ENCODE data around the gene CARMIL3. TPM values are rescaled to one million over a fixed set of nuclear protein-coding genes. Genes with fewer than 3 reads are reported as not detected.

Gene CARMIL3
- total RNA-seq, 1 donor = not detected

- no peak for TF ChIP-seq CTCF (IDR thresholded peaks at IDR 0.05; ENCODE audit: insufficient read depth, low read length)
- peak overlapping the region; percentile 91 for H3K4me3 ChIP-seq (ENCODE audit: low read depth, low read length)
- DNase-seq (ENCODE audit: low read depth) = no peak
Measured at GRCh38 chr14:24113379-24113800, 61.6 kb downstream of the CARMIL3 start.

DNA sequence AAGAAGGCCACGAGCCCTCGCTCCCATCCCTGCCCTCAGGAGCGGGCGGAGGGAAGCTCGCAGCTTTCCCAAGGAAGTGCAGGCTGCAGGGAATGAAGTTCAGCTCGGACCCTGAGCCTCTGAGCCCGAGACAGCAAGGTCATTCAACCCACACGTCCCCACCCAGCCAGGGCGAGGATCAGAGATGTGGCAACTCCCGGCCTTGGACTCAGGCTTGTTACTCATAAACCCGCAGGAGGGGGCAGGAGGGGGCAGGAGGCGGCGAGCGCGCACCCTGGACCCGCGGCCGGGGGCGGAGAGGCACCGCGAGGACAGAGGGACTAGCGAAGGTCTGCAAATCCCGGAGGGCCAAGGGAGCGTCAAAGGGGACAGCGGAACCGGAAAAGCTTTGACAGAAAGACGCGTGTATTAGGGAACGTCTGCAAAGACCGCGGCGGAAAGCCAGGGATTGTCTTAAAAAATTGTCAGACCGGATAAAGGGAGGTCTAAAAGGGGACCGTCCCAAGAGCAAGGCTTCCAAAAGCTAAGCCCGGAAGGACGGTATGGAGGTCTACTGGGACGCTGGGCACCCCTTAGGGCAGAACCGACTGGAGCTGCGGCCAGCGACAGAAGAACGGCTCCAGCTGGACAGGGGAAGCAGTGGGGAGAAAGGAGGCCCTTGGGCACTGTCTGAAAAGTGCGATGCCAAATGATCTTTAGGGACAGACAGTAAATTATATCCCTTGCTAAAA lies 62.2 kb downstream of the CARMIL3 start:
- TF ChIP-seq CTCF (IDR thresholded peaks at IDR 0.05; ENCODE audit: insufficient read depth, low read length) = no peak
- no peak for DNase-seq (ENCODE audit: low read depth)
- peak overlapping the region; percentile 91 for H3K4me3 ChIP-seq (ENCODE audit: low read depth, low read length)

DNA sequence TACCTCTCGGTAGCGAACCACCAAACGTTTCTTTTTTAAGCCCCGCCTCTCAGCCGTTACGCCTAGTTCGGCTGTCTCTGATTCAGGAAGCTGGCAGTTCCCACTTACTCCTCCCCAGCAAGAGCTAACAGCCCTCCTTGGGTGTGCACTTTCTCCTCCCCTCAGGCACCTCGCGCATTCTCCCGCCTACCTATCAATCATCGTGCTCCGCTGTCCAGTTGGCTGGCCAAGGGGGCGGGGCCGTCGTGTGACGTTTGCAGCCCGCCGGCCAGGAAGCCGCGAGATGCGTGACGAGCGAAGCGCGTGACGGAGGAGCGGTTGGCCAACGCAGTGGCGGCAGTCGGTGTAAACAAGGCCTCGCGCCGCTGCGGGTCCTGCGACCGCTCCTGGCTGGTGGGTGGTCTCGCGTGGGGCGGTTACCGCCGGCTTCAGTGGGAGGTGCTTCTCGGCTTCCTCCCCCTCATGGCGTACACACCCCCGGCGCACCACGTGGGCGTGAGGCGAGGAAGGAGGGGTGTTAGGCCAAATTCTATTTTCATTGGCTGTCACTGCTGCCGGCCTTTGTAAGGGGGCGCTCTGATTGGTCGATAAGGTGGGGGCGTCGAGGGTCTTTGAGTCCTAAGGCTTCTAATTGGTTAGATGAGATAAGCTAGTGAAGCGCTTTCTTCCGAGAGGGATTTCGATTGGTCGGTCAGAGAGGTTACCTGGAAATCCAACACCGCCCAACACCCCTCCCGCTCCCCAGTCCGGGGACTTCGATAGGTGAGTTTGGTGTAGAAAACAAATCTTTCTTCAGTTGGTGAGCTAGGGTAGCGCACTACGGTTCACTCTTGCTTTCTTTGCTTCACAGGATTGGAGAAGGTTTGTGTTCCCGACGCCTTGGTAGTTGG lies 63.0 kb downstream of the CARMIL3 start, which contains the start of the genes DCAF11 and NRL:
Gene DCAF11, plus strand, starts transcription at position 246 of the 890 bp plus-strand sequence. CDS start 818 bp downstream, outside the sequence.
Gene NRL, minus strand, starts transcription at position 418 of the 890 bp plus-strand sequence. CDS start 32,101 bp downstream, outside the sequence.
- H3K4me3 ChIP-seq (ENCODE audit: low read depth, low read length) = peak within 1 kb of the TSS; percentile 91
- DNase-seq (ENCODE audit: low read depth) = peak; percentile 100
- TF ChIP-seq CTCF (IDR thresholded peaks at IDR 0.05; ENCODE audit: insufficient read depth, low read length) = no peak

DNA sequence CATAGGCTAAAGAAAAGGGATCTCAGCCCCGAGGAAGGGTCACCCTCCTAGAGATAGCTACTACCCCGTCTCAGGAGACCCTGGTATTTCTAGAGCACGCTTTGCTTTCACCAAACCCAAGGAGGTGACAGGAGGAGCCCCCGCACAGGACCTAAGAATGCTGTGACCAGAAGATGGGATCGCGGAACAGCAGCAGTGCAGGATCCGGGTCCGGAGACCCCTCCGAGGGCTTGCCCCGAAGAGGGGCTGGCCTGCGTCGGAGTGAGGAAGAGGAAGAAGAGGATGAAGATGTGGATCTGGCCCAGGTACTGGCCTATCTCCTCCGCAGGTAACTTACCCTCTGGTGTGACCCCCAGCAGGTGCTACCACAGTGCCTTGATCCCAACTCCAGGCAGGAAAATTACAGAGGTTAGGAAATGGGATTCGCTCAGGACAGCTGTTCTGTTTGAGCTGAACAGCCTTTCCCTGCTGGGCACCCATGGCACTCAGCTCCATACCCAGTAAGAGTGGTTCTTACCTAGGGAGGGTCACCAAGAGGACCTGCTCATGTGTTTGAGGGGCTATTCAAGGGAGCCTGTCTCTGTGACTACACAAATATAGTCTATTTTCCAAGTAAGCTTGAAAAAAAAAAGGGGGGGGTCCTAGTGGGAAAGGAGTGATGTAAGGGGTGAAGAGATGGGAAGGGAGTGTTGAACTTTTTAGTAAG lies 63.8 kb downstream of the CARMIL3 start:
- peak overlapping the region; percentile 91 for H3K4me3 ChIP-seq (ENCODE audit: low read depth, low read length)
- no peak for DNase-seq (ENCODE audit: low read depth)
- no peak for TF ChIP-seq CTCF (IDR thresholded peaks at IDR 0.05; ENCODE audit: insufficient read depth, low read length)

DNA sequence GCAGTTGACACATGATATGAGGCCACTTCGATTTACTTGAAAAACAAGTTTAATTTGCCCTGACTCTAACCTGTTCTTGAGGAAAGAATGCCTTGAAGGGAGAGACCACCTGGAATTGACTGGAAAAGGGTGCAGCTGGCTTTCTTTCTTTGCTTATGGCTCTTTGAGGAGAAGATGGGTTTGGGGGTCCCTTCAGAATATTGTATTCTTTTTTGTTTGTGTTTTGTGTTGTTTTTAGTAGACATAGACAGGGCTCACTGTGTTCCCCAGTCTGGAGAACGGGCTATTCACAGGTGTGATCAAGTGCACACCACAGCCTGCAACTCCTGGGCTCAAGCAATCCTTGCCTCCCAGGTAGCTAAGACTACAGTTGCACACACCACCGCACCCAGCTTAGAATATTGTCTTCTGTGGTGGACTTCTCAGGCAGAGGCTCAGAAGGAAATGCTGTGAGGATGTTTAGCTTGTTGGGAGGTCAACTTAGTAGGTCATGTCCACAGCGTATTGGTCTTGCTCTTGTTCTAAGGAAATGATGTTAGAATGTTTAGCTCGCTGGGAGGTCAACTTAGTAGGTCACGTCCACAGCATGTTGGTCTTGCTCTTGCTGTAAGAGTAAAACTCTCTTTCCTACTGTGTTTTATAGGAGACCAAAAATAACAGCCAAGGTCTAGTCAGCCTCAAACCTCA lies 64.5 kb downstream of the CARMIL3 start:
- no peak for DNase-seq (ENCODE audit: low read depth)
- H3K4me3 ChIP-seq (ENCODE audit: low read depth, low read length) = peak overlapping the region; percentile 15
- no peak for TF ChIP-seq CTCF (IDR thresholded peaks at IDR 0.05; ENCODE audit: insufficient read depth, low read length)

GRCh38 chr14:24117179-24117578 lies 65.4 kb downstream of the CARMIL3 start:
- no peak for DNase-seq (ENCODE audit: low read depth)
- H3K4me3 ChIP-seq (ENCODE audit: low read depth, low read length) = no peak overlapping the region

More at GRCh38 chr14:24117179-24117578, 65.4 kb downstream of the CARMIL3 start:
- no peak for TF ChIP-seq CTCF (IDR thresholded peaks at IDR 0.05; ENCODE audit: insufficient read depth, low read length)
